ENCODE results near the gene PNLIPRP3.
"Not testable (repeated sequence)": the region's sequence is repeated elsewhere in the genome, so short reads cannot be mapped to it uniquely, and the experiment has no call there.

The PNLIPRP3 gene

GRCh38 chr10:116427671-116428070 is at the start of gene PNLIPRP3:
PNLIPRP3 (plus strand) TSS chr10:116427847; CDS start chr10:116428013, 166 bp downstream.
- no peak for DNase-seq

- DNase-seq, result no peak
Measured at GRCh38 chr10:116382290-116382689, 45.4 kb upstream of the PNLIPRP3 start.

GRCh38 chr10:116385311-116385710 is 42.3 kb upstream of the PNLIPRP3 start:
- no peak for DNase-seq

- no peak for DNase-seq
Measured at GRCh38 chr10:116385994-116386809, 41.4 kb upstream of the PNLIPRP3 start.

- not testable (repeated sequence) for DNase-seq
Measured at GRCh38 chr10:116393246-116393831, 34.3 kb upstream of the PNLIPRP3 start.

GRCh38 chr10:116395223-116395985 is 32.2 kb upstream of the PNLIPRP3 start:
- no peak for DNase-seq

GRCh38 chr10:116398224-116398623 is 29.4 kb upstream of the PNLIPRP3 start:
- DNase-seq, result no peak

- no peak for DNase-seq
Measured at GRCh38 chr10:116402858-116403257, 24.8 kb upstream of the PNLIPRP3 start.

- DNase-seq, result no peak
Measured at GRCh38 chr10:116403740-116404250, 23.9 kb upstream of the PNLIPRP3 start.

GRCh38 chr10:116408719-116409118 is 18.9 kb upstream of the PNLIPRP3 start:
- peak; percentile 4 for DNase-seq

- DNase-seq, result no peak
Measured at GRCh38 chr10:116410351-116410750, 17.3 kb upstream of the PNLIPRP3 start.

- no peak for DNase-seq
Measured at GRCh38 chr10:116417821-116418220, 9.8 kb upstream of the PNLIPRP3 start.

- no peak for DNase-seq
Measured at GRCh38 chr10:116418389-116418788, 9.3 kb upstream of the PNLIPRP3 start.

- no peak for DNase-seq
Measured at GRCh38 chr10:116421815-116422214, 5.8 kb upstream of the PNLIPRP3 start.

GRCh38 chr10:116429288-116429977 is 1.8 kb downstream of the PNLIPRP3 start:
- DNase-seq, result no peak

- no peak for DNase-seq
Measured at GRCh38 chr10:116430288-116430687, 2.6 kb downstream of the PNLIPRP3 start.

GRCh38 chr10:116431598-116431997 is 4.0 kb downstream of the PNLIPRP3 start:
- DNase-seq, result no peak

- DNase-seq, result no peak
Measured at GRCh38 chr10:116437076-116437692, 9.5 kb downstream of the PNLIPRP3 start.

GRCh38 chr10:116440330-116441030 is 12.8 kb downstream of the PNLIPRP3 start:
- no peak for DNase-seq

- DNase-seq, result peak; percentile 15
Measured at GRCh38 chr10:116444527-116445142, 17.0 kb downstream of the PNLIPRP3 start.

GRCh38 chr10:116450861-116451260 is 23.2 kb downstream of the PNLIPRP3 start:
- no peak for DNase-seq
